Activated CD8-positive, alpha-beta T cell treated with anti-CD3 and anti-CD28 coated beads, Interleukin-2, amount 10 ng/mL, durations not matched to agents 7 days and 5 days (primary cell): ENCODE measurements around the gene NECAB3. TPM values are rescaled to one million over a fixed set of nuclear protein-coding genes. Genes with fewer than 3 reads are reported as not detected.

Experiments used
- ATAC-seq: fragments of 150-1000 bp; cut with Tn5 transposase; one replicate; pipeline ENCODE4 v1.10.0; 2021; ENCODE audit warnings: moderate library complexity
- CTCF ChIA-PET: fragments of 350-600 bp; sonication (Branson Sonifier 250); formaldehyde crosslinking; loops from one replicate; lab custom pipeline; 2021; ENCODE audit warnings: antibody characterized with exemption; lab: Charles Lee
- POLR2A ChIA-PET: fragments of 350-600 bp; sonication (Branson Sonifier 250); formaldehyde crosslinking; loops from one replicate; lab custom pipeline; 2021; ENCODE audit warnings: antibody characterized with exemption; lab: Charles Lee
- DNase-seq: peaks from one replicate; pipeline ENCODE4 v3.0.0-alpha.2; 2020
- H3K27ac Mint-ChIP-seq: one replicate; pipeline ENCODE4 v1.8.0; 2021; ENCODE audit warnings: mild to moderate bottlenecking, mixed read lengths
- H3K27me3 Mint-ChIP-seq: one replicate; pipeline ENCODE4 v1.8.0; 2021; ENCODE audit warnings: low read depth, mixed read lengths
- H3K36me3 Mint-ChIP-seq: one replicate; pipeline ENCODE4 v1.8.0; 2021; ENCODE audit warnings: low read depth, mixed read lengths
- H3K4me1 Mint-ChIP-seq: one replicate; pipeline ENCODE4 v1.8.0; 2021; ENCODE audit warnings: low read depth, mixed read lengths
- H3K4me3 Mint-ChIP-seq: one replicate; pipeline ENCODE4 v1.8.0; 2021; ENCODE audit warnings: mild to moderate bottlenecking, mixed read lengths
- H3K9me3 Mint-ChIP-seq: one replicate; pipeline ENCODE4 v1.8.0; 2022; ENCODE audit warnings: mixed read lengths; ENCODE audit not compliant: insufficient read depth
- total RNA-seq, 2 experiments: library from RNA; stranded (reverse); gene quantifications; one replicate each; pipeline ENCODE4 v1.2.3, GENCODE V29; 2021

The NECAB3 gene
- total RNA-seq: 10 to 100 TPM; 28.4 to 38.2 TPM

DNA sequence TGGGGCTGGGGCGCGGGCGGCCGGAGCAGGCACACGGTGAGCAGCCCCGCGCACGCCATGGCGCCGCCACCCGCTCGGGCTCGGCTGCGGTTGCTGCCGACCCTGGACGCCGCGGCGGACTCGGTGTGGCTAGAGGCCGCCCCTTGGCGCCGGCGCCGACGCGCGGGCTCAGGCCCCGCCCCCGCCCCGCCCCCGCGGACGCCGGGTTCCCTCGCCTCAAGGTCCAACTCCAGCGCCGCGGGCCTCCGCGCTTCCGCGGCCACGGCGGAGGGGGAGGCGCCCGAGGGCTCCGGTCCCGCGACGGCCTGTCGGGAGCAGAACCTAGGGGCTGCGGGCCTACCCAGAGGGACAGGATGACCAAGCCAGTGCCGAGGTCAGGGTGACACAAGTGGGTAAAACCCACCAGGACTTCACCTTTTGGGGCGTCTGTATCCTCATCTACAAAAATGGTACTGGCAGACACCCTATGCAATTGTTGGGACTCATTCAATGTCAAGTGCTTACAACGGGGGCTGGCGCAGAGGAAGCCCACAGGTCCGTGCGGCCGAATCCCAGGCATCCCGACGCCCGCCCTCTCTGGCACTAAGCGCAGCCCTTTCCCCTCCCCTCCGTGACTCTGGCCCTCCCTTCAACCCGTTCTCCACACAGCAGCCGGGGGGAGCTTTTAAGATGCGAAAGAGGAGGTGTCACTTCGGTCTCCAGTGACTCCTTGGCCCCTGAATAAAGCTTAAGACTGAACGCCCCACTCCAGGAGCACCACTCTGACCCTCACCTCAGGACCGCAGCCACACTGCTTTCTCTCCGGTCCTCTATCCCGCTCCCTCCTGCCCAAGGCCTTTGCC lies at the start of gene NECAB3:
NECAB3 (minus strand) TSS at position 135 of the 842 bp plus-strand sequence; CDS start at position 59, 76 bp downstream.
- ChIA-PET POLR2A (interaction anchor here (1.3 to 4.0 kb wide), 4 partner anchors 8 to 45 kb away, joined by 4 to 25 read pairs (median 9); partner anchors contain the start of genes ACTL10, C20orf144 and PXMP4), CTCF (interaction anchor here (1.8 kb wide), 1 partner anchor 57 kb away, joined by 5 read pairs; the partner anchor contains the start of gene ZNF341)
- ATAC-seq (peak; percentile 85), DNase-seq (peak; percentile 73)
- Mint-ChIP-seq H3K36me3 (peaks cover 53% of the 10 kb centered on the region), H3K4me3 (peak within 1 kb of the TSS; percentile 77), H3K9me3 (no peaks in the 10 kb centered on the region), H3K27ac (peak within 1 kb of the TSS; percentile 78), H3K4me1 (peaks cover 60% of the 10 kb centered on the region), H3K27me3 (no peaks in the 10 kb centered on the region)

- H3K27me3 Mint-ChIP-seq: no peaks in the 10 kb centered on the region
- H3K4me1 Mint-ChIP-seq: peaks cover 27% of the 10 kb centered on the region
- no peak for DNase-seq
- H3K9me3 Mint-ChIP-seq: no peaks in the 10 kb centered on the region
- no peaks in the 10 kb centered on the region for H3K36me3 Mint-ChIP-seq
- no peak overlapping the region for H3K27ac Mint-ChIP-seq
- POLR2A ChIA-PET: interaction anchor here (1.1 kb wide), 1 partner anchor 272 kb away, joined by 3 read pairs; no protein-coding TSS in a partner anchor
- H3K4me3 Mint-ChIP-seq: no peak overlapping the region
- ATAC-seq: no peak
- CTCF ChIA-PET: interaction anchor here (3.3 kb wide), 1 partner anchor 34 kb away, joined by 12 read pairs; no protein-coding TSS in a partner anchor
These were observed 47.3 kb upstream of the NECAB3 start for GRCh38 chr20:33721391-33722140.

- POLR2A ChIA-PET: interaction anchor here (0.8 to 1.9 kb wide), 12 partner anchors 11 to 392 kb away, joined by 3 to 17 read pairs (median 4); partner anchors contain the start of genes E2F1, EIF2S2 and ZNF341
- CTCF ChIA-PET: interaction anchor here (0.5 to 3.3 kb wide), 10 partner anchors 8 to 1374 kb away, joined by 3 to 12 read pairs (median 5); partner anchors contain the start of genes ACTL10, CBFA2T2 and ZNF341
- Mint-ChIP-seq H3K9me3 (no peaks in the 10 kb centered on the region), H3K36me3 (no peaks in the 10 kb centered on the region), H3K27ac (peak within 1 kb of the TSS; percentile 81), H3K4me1 (peaks cover 27% of the 10 kb centered on the region), H3K27me3 (no peaks in the 10 kb centered on the region), H3K4me3 (peak within 1 kb of the TSS; percentile 91)
- DNase-seq (peak; percentile 93), ATAC-seq (peak; percentile 99)
These were observed 45.9 kb upstream of the NECAB3 start, which contains the start of gene PXMP4 for GRCh38 chr20:33719989-33720709. PXMP4 (minus strand) TSS chr20:33720310; CDS start chr20:33720207, 103 bp downstream.

GRCh38 chr20:33719277-33719988 lies 45.2 kb upstream of the NECAB3 start:
- peak overlapping the region; percentile 81 for H3K27ac Mint-ChIP-seq
- DNase-seq (no peak), ATAC-seq (no peak)
- no peaks in the 10 kb centered on the region for H3K27me3 Mint-ChIP-seq
- peak overlapping the region; percentile 91 for H3K4me3 Mint-ChIP-seq
- POLR2A ChIA-PET: interaction anchor here (0.6 to 1.9 kb wide), 12 partner anchors 12 to 393 kb away, joined by 3 to 17 read pairs (median 4); partner anchors contain the start of genes E2F1, EIF2S2 and ZNF341
- no peaks in the 10 kb centered on the region for H3K9me3 Mint-ChIP-seq
- CTCF ChIA-PET: interaction anchor here (1.1 to 3.3 kb wide), 10 partner anchors 9 to 230 kb away, joined by 3 to 12 read pairs (median 5); partner anchors contain the start of genes ACTL10, CBFA2T2 and ZNF341
- peaks cover under 1% of the 10 kb centered on the region for H3K36me3 Mint-ChIP-seq
- peaks cover 27% of the 10 kb centered on the region for H3K4me1 Mint-ChIP-seq

- no peak for DNase-seq
- ChIA-PET POLR2A (interaction anchor here (1.0 kb wide), 1 partner anchor 15 kb away, joined by 4 read pairs; the partner anchor contains the start of gene ZNF341), CTCF (no interaction called here)
- Mint-ChIP-seq H3K27ac (no peak overlapping the region), H3K4me3 (no peak overlapping the region), H3K4me1 (peaks cover 25% of the 10 kb centered on the region), H3K27me3 (no peaks in the 10 kb centered on the region), H3K9me3 (no peaks in the 10 kb centered on the region), H3K36me3 (peaks cover 17% of the 10 kb centered on the region)
- ATAC-seq: no peak
These were observed 42.3 kb upstream of the NECAB3 start for GRCh38 chr20:33716498-33716897.

DNA sequence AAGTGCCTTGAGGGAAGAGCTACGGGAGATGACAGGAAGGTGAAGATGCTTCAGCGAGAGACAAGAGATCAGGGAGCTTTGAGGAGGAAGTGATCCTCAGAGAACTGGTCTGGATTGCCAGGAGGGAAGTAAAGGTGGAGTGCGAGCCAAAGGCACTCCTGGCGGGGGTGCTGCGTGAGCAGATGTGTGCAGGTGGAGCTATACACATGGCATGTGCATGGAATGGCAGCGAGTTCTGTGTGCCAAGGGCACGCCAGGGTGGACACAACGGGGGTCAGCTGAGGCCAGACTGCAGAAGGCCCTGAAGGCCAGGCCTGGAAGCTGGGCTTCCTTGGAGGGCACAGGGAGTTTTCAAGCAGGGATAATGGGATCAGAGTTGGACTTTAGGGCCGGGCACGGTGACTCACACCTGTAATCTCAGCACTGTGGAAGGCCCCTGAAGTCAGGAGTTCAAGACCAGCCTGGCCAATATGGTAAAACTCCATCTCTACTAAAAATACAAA lies 39.7 kb upstream of the NECAB3 start:
- ChIA-PET CTCF (no interaction called here), POLR2A (no interaction called here)
- no peak overlapping the region for H3K27ac Mint-ChIP-seq
- H3K9me3 Mint-ChIP-seq: no peaks in the 10 kb centered on the region
- no peak for DNase-seq
- no peaks in the 10 kb centered on the region for H3K27me3 Mint-ChIP-seq
- no peak for ATAC-seq
- H3K4me3 Mint-ChIP-seq: no peak overlapping the region
- peaks cover 27% of the 10 kb centered on the region for H3K4me1 Mint-ChIP-seq
- H3K36me3 Mint-ChIP-seq: peaks cover 35% of the 10 kb centered on the region

GRCh38 chr20:33711446-33711738 lies 37.2 kb upstream of the NECAB3 start:
- no peak overlapping the region for H3K27ac Mint-ChIP-seq
- POLR2A ChIA-PET: interaction anchor here (1.0 kb wide), 1 partner anchor 456 kb away, joined by 3 read pairs; no protein-coding TSS in a partner anchor

GRCh38 chr20:33710681-33711445 lies 36.6 kb upstream of the NECAB3 start:
- Mint-ChIP-seq H3K4me1 (peaks cover 17% of the 10 kb centered on the region), H3K4me3 (no peak overlapping the region), H3K36me3 (peaks cover 42% of the 10 kb centered on the region), H3K9me3 (no peaks in the 10 kb centered on the region), H3K27me3 (no peaks in the 10 kb centered on the region), H3K27ac (no peak overlapping the region)
- ATAC-seq (no peak), DNase-seq (no peak)
- CTCF ChIA-PET: no interaction called here
- POLR2A ChIA-PET: interaction anchor here (1.0 kb wide), 1 partner anchor 456 kb away, joined by 3 read pairs; no protein-coding TSS in a partner anchor

More at GRCh38 chr20:33711446-33711738, 37.2 kb upstream of the NECAB3 start:
- H3K4me1 Mint-ChIP-seq: peaks cover 17% of the 10 kb centered on the region
- ATAC-seq (no peak), DNase-seq (no peak)
- H3K36me3 Mint-ChIP-seq: peaks cover 42% of the 10 kb centered on the region
- CTCF ChIA-PET: no interaction called here
- H3K27me3 Mint-ChIP-seq: no peaks in the 10 kb centered on the region
- no peaks in the 10 kb centered on the region for H3K9me3 Mint-ChIP-seq
- H3K4me3 Mint-ChIP-seq: no peak overlapping the region

GRCh38 chr20:33709905-33710541 lies 35.8 kb upstream of the NECAB3 start:
- ChIA-PET POLR2A (interaction anchor here (1.0 kb wide), 1 partner anchor 457 kb away, joined by 3 read pairs; no protein-coding TSS in a partner anchor), CTCF (no interaction called here)
- Mint-ChIP-seq H3K9me3 (no peaks in the 10 kb centered on the region), H3K4me3 (no peak overlapping the region), H3K27ac (no peak overlapping the region), H3K36me3 (peaks cover 44% of the 10 kb centered on the region), H3K4me1 (peaks cover 17% of the 10 kb centered on the region), H3K27me3 (no peaks in the 10 kb centered on the region)
- DNase-seq (no peak), ATAC-seq (no peak)
